ENCODE measurements around the gene HLF.

- TF ChIP-seq, protein P1, sequence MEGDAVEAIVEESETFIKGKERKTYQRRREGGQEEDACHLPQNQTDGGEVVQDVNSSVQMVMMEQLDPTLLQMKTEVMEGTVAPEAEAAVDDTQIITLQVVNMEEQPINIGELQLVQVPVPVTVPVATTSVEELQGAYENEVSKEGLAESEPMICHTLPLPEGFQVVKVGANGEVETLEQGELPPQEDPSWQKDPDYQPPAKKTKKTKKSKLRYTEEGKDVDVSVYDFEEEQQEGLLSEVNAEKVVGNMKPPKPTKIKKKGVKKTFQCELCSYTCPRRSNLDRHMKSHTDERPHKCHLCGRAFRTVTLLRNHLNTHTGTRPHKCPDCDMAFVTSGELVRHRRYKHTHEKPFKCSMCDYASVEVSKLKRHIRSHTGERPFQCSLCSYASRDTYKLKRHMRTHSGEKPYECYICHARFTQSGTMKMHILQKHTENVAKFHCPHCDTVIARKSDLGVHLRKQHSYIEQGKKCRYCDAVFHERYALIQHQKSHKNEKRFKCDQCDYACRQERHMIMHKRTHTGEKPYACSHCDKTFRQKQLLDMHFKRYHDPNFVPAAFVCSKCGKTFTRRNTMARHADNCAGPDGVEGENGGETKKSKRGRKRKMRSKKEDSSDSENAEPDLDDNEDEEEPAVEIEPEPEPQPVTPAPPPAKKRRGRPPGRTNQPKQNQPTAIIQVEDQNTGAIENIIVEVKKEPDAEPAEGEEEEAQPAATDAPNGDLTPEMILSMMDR (IDR thresholded peaks at IDR 0.05): no peak
- no peak for TF ChIP-seq POLR2A (IDR thresholded peaks at IDR 0.05)
Observed at GRCh38 chr17:55345132-55345531, 80.4 kb downstream of the HLF start.
